ENCODE results near the gene SLC26A1. TPM values are rescaled to one million over a fixed set of nuclear protein-coding genes. Genes with fewer than 3 reads are reported as not detected.

The SLC26A1 gene
- polyA plus RNA-seq, 1 donor from 2014 or later = 0.12 TPM

DNA sequence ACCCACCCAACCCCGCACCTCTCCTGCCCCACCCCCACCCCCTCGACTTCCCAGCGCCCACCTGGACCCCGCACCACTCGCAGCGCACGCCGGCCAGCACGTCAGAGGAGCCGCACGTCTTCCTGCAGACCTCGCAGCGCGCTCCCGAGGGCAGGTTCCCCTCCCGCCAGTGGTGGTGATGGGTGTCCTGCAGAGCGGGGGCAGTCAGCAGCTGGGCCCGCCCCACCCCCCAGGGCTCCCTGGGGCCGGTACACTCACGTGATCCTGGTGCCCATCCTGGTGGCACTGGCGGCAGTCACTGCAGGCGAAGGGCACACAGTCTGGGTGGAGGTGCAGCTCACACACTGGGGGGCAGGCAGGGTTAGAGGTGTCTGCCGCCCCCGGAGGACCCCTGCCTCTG lies 25.0 kb downstream of the SLC26A1 start:
- Histone ChIP-seq H3K27me3 (ENCODE audit: insufficient read depth, low read depth, low read length) (peaks cover 8% of the 10 kb centered on the region), H3K27ac (ENCODE audit: low read length) (no peak overlapping the region), H3K36me3 (ENCODE audit: insufficient read depth, low read length) (no peaks in the 10 kb centered on the region), H3K9ac (ENCODE audit: low read length) (no peak overlapping the region), H3K4me2 (ENCODE audit: low read length) (no peak overlapping the region), H3K9me2 (ENCODE audit: insufficient read depth, low read length) (no peaks in the 10 kb centered on the region), H3F3A (ENCODE audit: insufficient read depth, low read length, poor library complexity, severe bottlenecking) (no peaks in the 10 kb centered on the region), H3K79me2 (replicated peaks; ENCODE audit: insufficient read depth, low read length) (no peaks in the 10 kb centered on the region), H2AFZ (ENCODE audit: low read depth, low read length) (no peak overlapping the region), H4K20me1 (ENCODE audit: insufficient read depth) (no peaks in the 10 kb centered on the region), H3K4me3 (ENCODE audit: low read length) (no peak overlapping the region), H3K9me3 (ENCODE audit: low read length) (no peaks in the 10 kb centered on the region)
- TF ChIP-seq TAF1 (IDR thresholded peaks at IDR 0.05; ENCODE audit: low read depth) (no peak), SMC3 (conservative IDR thresholded peaks at IDR 0.05; ENCODE audit: poor library complexity) (no peak), EP300 (conservative IDR thresholded peaks at IDR 0.05; ENCODE audit: poor library complexity, severe bottlenecking) (no peak), MXI1 (conservative IDR thresholded peaks at IDR 0.05; ENCODE audit: poor library complexity, severe bottlenecking) (no peak), RAD21 (conservative IDR thresholded peaks at IDR 0.05) (no peak), POLR2AphosphoS5 (IDR thresholded peaks at IDR 0.05) (no peak), EZH2 (IDR thresholded peaks at IDR 0.05; ENCODE audit: borderline replicate concordance, insufficient read depth, low read length, poor library complexity, severe bottlenecking) (no peak)
- TF ChIP-seq, protein P1, sequence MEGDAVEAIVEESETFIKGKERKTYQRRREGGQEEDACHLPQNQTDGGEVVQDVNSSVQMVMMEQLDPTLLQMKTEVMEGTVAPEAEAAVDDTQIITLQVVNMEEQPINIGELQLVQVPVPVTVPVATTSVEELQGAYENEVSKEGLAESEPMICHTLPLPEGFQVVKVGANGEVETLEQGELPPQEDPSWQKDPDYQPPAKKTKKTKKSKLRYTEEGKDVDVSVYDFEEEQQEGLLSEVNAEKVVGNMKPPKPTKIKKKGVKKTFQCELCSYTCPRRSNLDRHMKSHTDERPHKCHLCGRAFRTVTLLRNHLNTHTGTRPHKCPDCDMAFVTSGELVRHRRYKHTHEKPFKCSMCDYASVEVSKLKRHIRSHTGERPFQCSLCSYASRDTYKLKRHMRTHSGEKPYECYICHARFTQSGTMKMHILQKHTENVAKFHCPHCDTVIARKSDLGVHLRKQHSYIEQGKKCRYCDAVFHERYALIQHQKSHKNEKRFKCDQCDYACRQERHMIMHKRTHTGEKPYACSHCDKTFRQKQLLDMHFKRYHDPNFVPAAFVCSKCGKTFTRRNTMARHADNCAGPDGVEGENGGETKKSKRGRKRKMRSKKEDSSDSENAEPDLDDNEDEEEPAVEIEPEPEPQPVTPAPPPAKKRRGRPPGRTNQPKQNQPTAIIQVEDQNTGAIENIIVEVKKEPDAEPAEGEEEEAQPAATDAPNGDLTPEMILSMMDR (IDR thresholded peaks at IDR 0.05; ENCODE audit: poor library complexity, severe bottlenecking) = no peak
- TF ChIP-seq, protein P2, sequence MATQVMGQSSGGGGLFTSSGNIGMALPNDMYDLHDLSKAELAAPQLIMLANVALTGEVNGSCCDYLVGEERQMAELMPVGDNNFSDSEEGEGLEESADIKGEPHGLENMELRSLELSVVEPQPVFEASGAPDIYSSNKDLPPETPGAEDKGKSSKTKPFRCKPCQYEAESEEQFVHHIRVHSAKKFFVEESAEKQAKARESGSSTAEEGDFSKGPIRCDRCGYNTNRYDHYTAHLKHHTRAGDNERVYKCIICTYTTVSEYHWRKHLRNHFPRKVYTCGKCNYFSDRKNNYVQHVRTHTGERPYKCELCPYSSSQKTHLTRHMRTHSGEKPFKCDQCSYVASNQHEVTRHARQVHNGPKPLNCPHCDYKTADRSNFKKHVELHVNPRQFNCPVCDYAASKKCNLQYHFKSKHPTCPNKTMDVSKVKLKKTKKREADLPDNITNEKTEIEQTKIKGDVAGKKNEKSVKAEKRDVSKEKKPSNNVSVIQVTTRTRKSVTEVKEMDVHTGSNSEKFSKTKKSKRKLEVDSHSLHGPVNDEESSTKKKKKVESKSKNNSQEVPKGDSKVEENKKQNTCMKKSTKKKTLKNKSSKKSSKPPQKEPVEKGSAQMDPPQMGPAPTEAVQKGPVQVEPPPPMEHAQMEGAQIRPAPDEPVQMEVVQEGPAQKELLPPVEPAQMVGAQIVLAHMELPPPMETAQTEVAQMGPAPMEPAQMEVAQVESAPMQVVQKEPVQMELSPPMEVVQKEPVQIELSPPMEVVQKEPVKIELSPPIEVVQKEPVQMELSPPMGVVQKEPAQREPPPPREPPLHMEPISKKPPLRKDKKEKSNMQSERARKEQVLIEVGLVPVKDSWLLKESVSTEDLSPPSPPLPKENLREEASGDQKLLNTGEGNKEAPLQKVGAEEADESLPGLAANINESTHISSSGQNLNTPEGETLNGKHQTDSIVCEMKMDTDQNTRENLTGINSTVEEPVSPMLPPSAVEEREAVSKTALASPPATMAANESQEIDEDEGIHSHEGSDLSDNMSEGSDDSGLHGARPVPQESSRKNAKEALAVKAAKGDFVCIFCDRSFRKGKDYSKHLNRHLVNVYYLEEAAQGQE (IDR thresholded peaks at IDR 0.05; ENCODE audit: borderline replicate concordance) = no peak

DNA sequence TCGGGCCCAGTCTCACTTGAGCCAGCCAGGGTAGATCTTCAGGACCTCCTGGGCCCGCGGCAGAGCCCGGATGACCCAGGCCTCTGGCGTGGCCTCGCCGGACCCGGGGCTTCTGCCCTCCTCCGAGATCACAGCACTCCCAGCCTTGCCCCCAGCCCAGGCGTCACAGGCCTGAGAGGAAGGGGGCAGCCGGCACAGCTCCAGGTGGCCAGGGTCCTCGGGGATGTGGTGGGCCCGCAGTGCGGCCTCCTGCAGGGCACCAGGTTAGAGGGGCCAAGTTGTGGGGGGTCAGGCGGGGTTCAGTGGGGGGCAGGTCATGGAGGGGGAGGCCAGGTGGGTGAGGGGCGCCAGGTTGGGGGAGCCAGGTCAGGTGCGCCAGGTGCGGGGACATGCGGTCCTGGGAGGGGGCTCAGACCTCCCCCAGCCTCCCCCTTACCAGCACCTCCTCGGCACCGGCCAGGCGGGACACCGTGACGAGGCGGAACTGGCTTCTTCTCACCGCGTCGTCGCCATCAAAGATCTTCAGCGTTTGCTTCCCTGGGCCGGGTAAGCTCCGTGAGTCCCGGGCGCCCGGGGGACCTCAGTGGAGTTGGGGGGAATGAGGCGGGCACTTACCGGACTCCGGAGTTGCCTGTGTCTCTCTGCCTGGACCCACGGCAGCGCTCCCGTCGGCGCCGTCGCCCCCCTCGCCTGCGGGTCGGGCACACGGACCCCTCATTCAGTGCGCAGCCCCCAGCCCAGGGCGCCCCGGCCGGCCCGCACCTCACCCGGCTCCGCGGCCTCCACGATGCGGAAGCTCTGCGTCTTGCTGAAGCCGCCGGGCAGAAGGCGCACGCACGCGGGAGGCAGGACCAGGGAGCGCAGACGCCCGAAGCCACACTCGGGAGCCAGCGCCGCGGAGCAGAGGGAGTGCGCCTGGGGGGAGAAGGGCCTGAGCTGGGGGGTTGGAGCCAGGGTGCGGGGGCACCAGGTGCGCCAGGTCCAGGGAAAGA lies 25.8 kb downstream of the SLC26A1 start:
- Histone ChIP-seq H3K79me2 (replicated peaks; ENCODE audit: insufficient read depth, low read length) (no peaks in the 10 kb centered on the region), H3K27me3 (ENCODE audit: insufficient read depth, low read depth, low read length) (peaks cover 8% of the 10 kb centered on the region), H3K4me3 (ENCODE audit: low read length) (no peak overlapping the region), H3K36me3 (ENCODE audit: insufficient read depth, low read length) (no peaks in the 10 kb centered on the region), H2AFZ (ENCODE audit: low read depth, low read length) (no peak overlapping the region), H3K9ac (ENCODE audit: low read length) (no peak overlapping the region), H4K20me1 (ENCODE audit: insufficient read depth) (no peaks in the 10 kb centered on the region), H3K9me3 (ENCODE audit: low read length) (no peaks in the 10 kb centered on the region), H3F3A (ENCODE audit: insufficient read depth, low read length, poor library complexity, severe bottlenecking) (no peaks in the 10 kb centered on the region), H3K27ac (ENCODE audit: low read length) (no peak overlapping the region), H3K4me2 (ENCODE audit: low read length) (no peak overlapping the region), H3K9me2 (ENCODE audit: insufficient read depth, low read length) (no peaks in the 10 kb centered on the region)
- TF ChIP-seq SMC3 (conservative IDR thresholded peaks at IDR 0.05; ENCODE audit: poor library complexity) = no peak
- TF ChIP-seq, protein P2 (IDR thresholded peaks at IDR 0.05; ENCODE audit: borderline replicate concordance) = no peak
- TF ChIP-seq POLR2AphosphoS5 (IDR thresholded peaks at IDR 0.05) = no peak
- no peak for TF ChIP-seq MXI1 (conservative IDR thresholded peaks at IDR 0.05; ENCODE audit: poor library complexity, severe bottlenecking)
- no peak for TF ChIP-seq EZH2 (IDR thresholded peaks at IDR 0.05; ENCODE audit: borderline replicate concordance, insufficient read depth, low read length, poor library complexity, severe bottlenecking)
- no peak for TF ChIP-seq TAF1 (IDR thresholded peaks at IDR 0.05; ENCODE audit: low read depth)
- TF ChIP-seq, protein P1 (IDR thresholded peaks at IDR 0.05; ENCODE audit: poor library complexity, severe bottlenecking) = no peak
- TF ChIP-seq EP300 (conservative IDR thresholded peaks at IDR 0.05; ENCODE audit: poor library complexity, severe bottlenecking) = no peak
- no peak for TF ChIP-seq RAD21 (conservative IDR thresholded peaks at IDR 0.05)

All from neural cell (in vitro differentiated cells).